Stomach (tissue), 9 donors: ENCODE results near the gene ERAL1. TPM values are rescaled to one million over a fixed set of nuclear protein-coding genes. Genes with fewer than 3 reads are reported as not detected.

Source experiments
- DNase-seq, 2 donors: peaks; one replicate each; pipeline versions ENCODE4 v3.0.0 to v3.0.0-alpha.2; 2013 to 2019
- H3K27ac ChIP-seq, 5 donors: fragments of 200-600 bp in 4 of 5; sonication (generic) in 4 of 5; one replicate each; pipeline ENCODE4 v1.5.1; 2013 to 2019; ENCODE audit warnings: mild to moderate bottlenecking in 1 of 5, moderate library complexity in 1 of 5
- H3K27me3 ChIP-seq, 3 donors: fragments of 200-600 bp; sonication (generic); one replicate each; pipeline ENCODE4 v1.5.1; 2017 to 2019; ENCODE audit warnings: mixed run types in 1 of 3
- H3K36me3 ChIP-seq, 4 donors: fragments of 200-600 bp; sonication (generic); 1 replicate in 3 of 4; 2 replicates in 1 of 4; pipeline ENCODE4 v1.5.1; 2016 to 2019
- H3K4me1 ChIP-seq, 4 donors: fragments of 200-600 bp; sonication (generic); one replicate each; pipeline ENCODE4 v1.5.1; 2016 to 2019
- H3K4me3 ChIP-seq, 4 donors: fragments of 200-600 bp; sonication (generic) in 3 of 4; one replicate each; pipeline ENCODE4 v1.5.1; 2016 to 2019; ENCODE audit warnings: mild to moderate bottlenecking in 1 of 4
- H3K9me3 ChIP-seq, 4 donors: fragments of 200-600 bp; sonication (generic); one replicate each; pipeline ENCODE4 v1.5.1; 2016 to 2019
- CTCF ChIP-seq, 7 experiments: fragments of 450-650 bp in 4 of 7; fragments of 200-600 bp in 3 of 7; sonication (generic) in 3 of 7; IDR thresholded peaks; one replicate each; pipeline ENCODE4 v1.5.1; 2016 to 2019; ENCODE audit warnings: antibody characterized with exemption in 7 of 7, control low read depth in 2 of 7, mild to moderate bottlenecking in 1 of 7
- EP300 ChIP-seq: sonication (generic); formaldehyde crosslinking; IDR thresholded peaks from one replicate; pipeline ENCODE4 v1.6.1; 2017; ENCODE audit warnings: antibody characterized with exemption
- POLR2A ChIP-seq, 4 donors: fragments of 450-650 bp; IDR thresholded peaks; one replicate each; pipeline ENCODE4 v1.6.1; 2016; ENCODE audit warnings: antibody characterized with exemption in 4 of 4, control low read depth in 2 of 4, mild to moderate bottlenecking in 1 of 4, moderate library complexity in 1 of 4
- POLR2AphosphoS5 ChIP-seq, 3 donors: sonication (generic); formaldehyde crosslinking; IDR thresholded peaks; one replicate each; pipeline ENCODE4 v1.6.1; 2016; ENCODE audit warnings: antibody characterized with exemption in 3 of 3
- WGBS, 5 donors: extraction: QIAGEN DNeasy Blood & Tissue Kit in 3 of 5; methylation state at CpG; one replicate each; pipeline versions ENCODE4 v1.1.5 to v1.1.7; 2013 to 2018; 5-methylcytosine and 5-hydroxymethylcytosine counted together
- intact Hi-C: fragments of 100-400 bp; cut with DNase I; formaldehyde crosslinking; loops from one replicate; pipeline ENCODE4 v1.15.1; 2023; ENCODE audit warnings: low total_unique reads
- polyA plus RNA-seq, 3 donors: library from polyadenylated mRNA; stranded (reverse); fragments of 200-250 nt; gene quantifications; one replicate each; pipeline ENCODE4 v1.2.3, GENCODE V29; 2013
- total RNA-seq, 5 donors: library from RNA; depleted of rRNA; stranded (reverse); fragments of >200 nt; gene quantifications; one replicate each; pipeline versions ENCODE4 v1.1.0 to v1.2.3, GENCODE V29; 2014 to 2016
- donor health status: healthy with polysubstance abuse.
- donor health status: Bipolar disorder and iron deficiency.
- donor health status: healthy.

Gene ERAL1
- total and polyA plus RNA-seq, 8 donors, result 23.1 to 97.0 (median 46.5) TPM

- H3K36me3 ChIP-seq, result peaks cover 0 to 5% (median 2%) of the 10 kb centered on the region in 4 donors
- H3K9me3 ChIP-seq, result no peaks in the 10 kb centered on the region
- H3K27me3 ChIP-seq, result no peaks in the 10 kb centered on the region
- TF ChIP-seq POLR2AphosphoS5 (IDR thresholded peaks at IDR 0.05) (no peak), EP300 (no peak), POLR2A (IDR thresholded peaks at IDR 0.05) (no peak), CTCF (IDR thresholded peaks at IDR 0.05) (no peak)
- H3K4me3 ChIP-seq, result peak overlapping the region; percentile 90 to 98 (median 92)
- peak overlapping the region; percentile 91 to 97 (median 95) for H3K27ac ChIP-seq
- 6 to 21% (median 9%) methylated on average over 5 of the region's 5 CpGs for WGBS, 5 donors
- H3K4me1 ChIP-seq, result peaks cover 25 to 74% (median 52%) of the 10 kb centered on the region in 4 donors
- DNase-seq, result no peak
- intact Hi-C loops, result no loop called here
These were observed 41.7 kb downstream of the ERAL1 start for GRCh38 chr17:28896491-28896883.

- TF ChIP-seq POLR2AphosphoS5 (IDR thresholded peaks at IDR 0.05), result peak in 2 of 3 donors; percentile 55 to 62
- no peak for TF ChIP-seq EP300
- peak in 2 of 7 experiments; percentile 17 to 20 for TF ChIP-seq CTCF (IDR thresholded peaks at IDR 0.05)
- no peak for TF ChIP-seq POLR2A (IDR thresholded peaks at IDR 0.05)
- intact Hi-C loops, result no loop called here
- peaks cover 25 to 74% (median 54%) of the 10 kb centered on the region in 4 donors for H3K4me1 ChIP-seq
- no peaks in the 10 kb centered on the region for H3K9me3 ChIP-seq
- WGBS, 5 donors, result 0 to 1% (median 0%) methylated on average over 34 to 73 of the region's 73 CpGs
- DNase-seq, result peak; percentile 54 to 89
- H3K27ac ChIP-seq, result peak within 1 kb of the TSS; percentile 91 to 97 (median 95)
- H3K36me3 ChIP-seq, result no peaks in the 10 kb centered on the region
- no peaks in the 10 kb centered on the region for H3K27me3 ChIP-seq
- H3K4me3 ChIP-seq, result peak within 1 kb of the TSS; percentile 90 to 98 (median 92)
These were observed 42.3 kb downstream of the ERAL1 start, which contains the start of gene FLOT2 for GRCh38 chr17:28896884-28897768. Gene FLOT2 (minus strand): TSS chr17:28897733. CDS start chr17:28897574, 159 bp downstream.

GRCh38 chr17:28897769-28898526, 43.1 kb downstream of the ERAL1 start:
- no peaks in the 10 kb centered on the region for H3K27me3 ChIP-seq
- no peak for DNase-seq
- H3K27ac ChIP-seq, result peak overlapping the region; percentile 91 to 97 (median 95)
- peak overlapping the region; percentile 90 to 98 (median 92) for H3K4me3 ChIP-seq
- H3K36me3 ChIP-seq, result no peaks in the 10 kb centered on the region
- no peak for TF ChIP-seq POLR2AphosphoS5 (IDR thresholded peaks at IDR 0.05)
- H3K9me3 ChIP-seq, result no peaks in the 10 kb centered on the region
- 17 to 28% (median 21%) methylated on average over 13 to 23 of the region's 23 CpGs for WGBS, 5 donors
- peaks cover 24 to 68% (median 50%) of the 10 kb centered on the region in 4 donors for H3K4me1 ChIP-seq
- intact Hi-C loops, result no loop called here

GRCh38 chr17:28898527-28898955, 43.7 kb downstream of the ERAL1 start:
- no peaks in the 10 kb centered on the region for H3K27me3 ChIP-seq
- peak overlapping the region in 4 of 5 donors; percentile 91 to 97 (median 96) for H3K27ac ChIP-seq
- no peaks in the 10 kb centered on the region for H3K9me3 ChIP-seq
- peak overlapping the region in 1 of 4 donors; percentile 93 for H3K4me3 ChIP-seq
- WGBS, 5 donors, result 87 to 94% (median 90%) methylated on average over 11 to 12 of the region's 12 CpGs
- no peaks in the 10 kb centered on the region for H3K36me3 ChIP-seq
- intact Hi-C loops, result no loop called here
- no peak for DNase-seq
- no peak for TF ChIP-seq CTCF (IDR thresholded peaks at IDR 0.05)
- TF ChIP-seq EP300, result no peak
- TF ChIP-seq POLR2AphosphoS5 (IDR thresholded peaks at IDR 0.05), result no peak
- no peak for TF ChIP-seq POLR2A (IDR thresholded peaks at IDR 0.05)
- peaks cover 24 to 68% (median 51%) of the 10 kb centered on the region in 4 donors for H3K4me1 ChIP-seq
